ENCODE measurements around the gene SEPTIN11. TPM values are rescaled to one million over a fixed set of nuclear protein-coding genes. Genes with fewer than 3 reads are reported as not detected.

The SEPTIN11 gene
- total RNA-seq, 1 donor, result 473 TPM

- H3K27ac ChIP-seq (ENCODE audit: low read depth, low read length), result peak overlapping the region; percentile 1
- peaks cover 39% of the 10 kb centered on the region for H3K4me1 ChIP-seq (ENCODE audit: insufficient read depth, low read length)
- no peak overlapping the region for H3K4me3 ChIP-seq (ENCODE audit: insufficient read depth, low read length)
- no peaks in the 10 kb centered on the region for H3K9me3 ChIP-seq (ENCODE audit: low read depth, low read length)
- H3K79me2 ChIP-seq (ENCODE audit: insufficient read depth, low read length), result peaks cover 97% of the 10 kb centered on the region
- H3K27me3 ChIP-seq (ENCODE audit: insufficient read depth, low read length), result no peaks in the 10 kb centered on the region
- DNase-seq (ENCODE audit: insufficient read length, low spot score, missing footprints), result no peak
- TF ChIP-seq CTCF (IDR thresholded peaks at IDR 0.05; ENCODE audit: extremely low read depth, low read depth, low read length), result no peak
- peaks cover 19% of the 10 kb centered on the region for H4K20me1 ChIP-seq (ENCODE audit: insufficient read depth, low read length)
- no peak overlapping the region for H2AFZ ChIP-seq (ENCODE audit: low read length)
- peak overlapping the region; percentile 5 for H3K4me2 ChIP-seq (ENCODE audit: insufficient read depth, low read length)
- H3K36me3 ChIP-seq (ENCODE audit: insufficient read depth, low read length), result peaks cover 21% of the 10 kb centered on the region
Observed at GRCh38 chr4:76974150-76974549, 24.6 kb downstream of the SEPTIN11 start.

- Histone ChIP-seq H3K27ac (ENCODE audit: low read depth, low read length) (peak overlapping the region; percentile 83), H3K4me1 (ENCODE audit: insufficient read depth, low read length) (peaks cover 59% of the 10 kb centered on the region), H3K4me2 (ENCODE audit: insufficient read depth, low read length) (peak overlapping the region; percentile 66), H3K27me3 (ENCODE audit: insufficient read depth, low read length) (no peaks in the 10 kb centered on the region), H3K36me3 (ENCODE audit: insufficient read depth, low read length) (peaks cover 21% of the 10 kb centered on the region), H3K79me2 (ENCODE audit: insufficient read depth, low read length) (peaks cover 97% of the 10 kb centered on the region), H3K4me3 (ENCODE audit: insufficient read depth, low read length) (no peak overlapping the region), H4K20me1 (ENCODE audit: insufficient read depth, low read length) (peaks cover 6% of the 10 kb centered on the region), H2AFZ (ENCODE audit: low read length) (no peak overlapping the region), H3K9me3 (ENCODE audit: low read depth, low read length) (no peaks in the 10 kb centered on the region)
- no peak for TF ChIP-seq CTCF (IDR thresholded peaks at IDR 0.05; ENCODE audit: extremely low read depth, low read depth, low read length)
- no peak for DNase-seq (ENCODE audit: insufficient read length, low spot score, missing footprints)
Observed at GRCh38 chr4:76977113-76977512, 27.6 kb downstream of the SEPTIN11 start.

- Histone ChIP-seq H3K4me2 (ENCODE audit: insufficient read depth, low read length) (peak overlapping the region; percentile 66), H3K27ac (ENCODE audit: low read depth, low read length) (peak overlapping the region; percentile 83), H3K36me3 (ENCODE audit: insufficient read depth, low read length) (peaks cover 21% of the 10 kb centered on the region), H3K4me3 (ENCODE audit: insufficient read depth, low read length) (peak overlapping the region; percentile 16), H3K79me2 (ENCODE audit: insufficient read depth, low read length) (peaks cover 97% of the 10 kb centered on the region), H3K9me3 (ENCODE audit: low read depth, low read length) (no peaks in the 10 kb centered on the region), H3K4me1 (ENCODE audit: insufficient read depth, low read length) (peaks cover 66% of the 10 kb centered on the region), H2AFZ (ENCODE audit: low read length) (no peak overlapping the region), H4K20me1 (ENCODE audit: insufficient read depth, low read length) (peaks cover 6% of the 10 kb centered on the region), H3K27me3 (ENCODE audit: insufficient read depth, low read length) (no peaks in the 10 kb centered on the region)
- DNase-seq (ENCODE audit: insufficient read length, low spot score, missing footprints), result no peak
- no peak for TF ChIP-seq CTCF (IDR thresholded peaks at IDR 0.05; ENCODE audit: extremely low read depth, low read depth, low read length)
Observed at GRCh38 chr4:76977736-76978350, 28.3 kb downstream of the SEPTIN11 start.

- Histone ChIP-seq H4K20me1 (ENCODE audit: insufficient read depth, low read length) (peaks cover 6% of the 10 kb centered on the region), H3K36me3 (ENCODE audit: insufficient read depth, low read length) (peaks cover 14% of the 10 kb centered on the region), H3K27ac (ENCODE audit: low read depth, low read length) (peak overlapping the region; percentile 83), H3K4me3 (ENCODE audit: insufficient read depth, low read length) (no peak overlapping the region), H3K27me3 (ENCODE audit: insufficient read depth, low read length) (no peaks in the 10 kb centered on the region), H3K79me2 (ENCODE audit: insufficient read depth, low read length) (peaks cover 94% of the 10 kb centered on the region), H3K4me1 (ENCODE audit: insufficient read depth, low read length) (peaks cover 71% of the 10 kb centered on the region), H3K9me3 (ENCODE audit: low read depth, low read length) (no peaks in the 10 kb centered on the region), H2AFZ (ENCODE audit: low read length) (no peak overlapping the region), H3K4me2 (ENCODE audit: insufficient read depth, low read length) (no peak overlapping the region)
- no peak for TF ChIP-seq CTCF (IDR thresholded peaks at IDR 0.05; ENCODE audit: extremely low read depth, low read depth, low read length)
- DNase-seq (ENCODE audit: insufficient read length, low spot score, missing footprints), result no peak
Observed at GRCh38 chr4:76979236-76979635, 29.7 kb downstream of the SEPTIN11 start.

All from osteoblast (primary cell).